Prostate gland (tissue), 2 donors: ENCODE measurements around the gene SAFB. TPM values are rescaled to one million over a fixed set of nuclear protein-coding genes. Genes with fewer than 3 reads are reported as not detected.

Source experiments
- DNase-seq: peaks from one replicate; pipeline ENCODE4 v3.0.0-alpha.2; 2019; ENCODE audit warnings: low spot score
- H3K27ac ChIP-seq, 2 donors: fragments of 200-600 bp; sonication (generic); 2 replicates each; pipeline ENCODE4 v1.5.1; 2017 to 2019
- H3K27me3 ChIP-seq: fragments of 200-600 bp; sonication (generic); replicated peaks from 2 replicates; pipeline ENCODE4 v1.5.1; 2019; ENCODE audit not compliant: insufficient read depth
- H3K36me3 ChIP-seq, 2 donors: fragments of 200-600 bp; sonication (generic); 1 replicate in 1 of 2; 2 replicates in 1 of 2; pipeline versions ENCODE4 v1.5.1 to v1.8.1; 2017 to 2019
- H3K4me1 ChIP-seq: fragments of 200-600 bp; sonication (generic); replicated peaks from 2 replicates; pipeline ENCODE4 v1.5.1; 2019
- H3K4me3 ChIP-seq, 2 donors: fragments of 200-600 bp; sonication (generic); 2 replicates each; pipeline ENCODE4 v1.5.1; 2017 to 2019
- H3K9me3 ChIP-seq: fragments of 200-600 bp; sonication (generic); 2 replicates; pipeline ENCODE4 v1.5.1; 2017
- POLR2A ChIP-seq: fragments of 450-650 bp; IDR thresholded peaks from one replicate; pipeline ENCODE4 v1.6.1; 2016; ENCODE audit warnings: antibody characterized with exemption, mild to moderate bottlenecking
- POLR2AphosphoS5 ChIP-seq: sonication (generic); formaldehyde crosslinking; IDR thresholded peaks from one replicate; pipeline ENCODE4 v1.6.1; 2017; ENCODE audit warnings: antibody characterized with exemption
- WGBS: methylation state at CpG from one replicate; pipeline ENCODE4 v1.1.5; 2018; 5-methylcytosine and 5-hydroxymethylcytosine counted together
- intact Hi-C: fragments of 100-400 bp; cut with DNase I; formaldehyde crosslinking; loops from one replicate; pipeline ENCODE4 v1.14.2; 2022
- total RNA-seq, 2 donors: library from RNA; depleted of rRNA; stranded (reverse); fragments of >200 nt; gene quantifications; one replicate each; pipeline ENCODE4 v1.1.0, GENCODE V29; 2016
- TF ChIP-seq, protein P1 (sequence below), 4 experiments: fragments of 200-600 bp in 2 of 4; fragments of 450-650 bp in 2 of 4; sonication (generic) in 2 of 4; IDR thresholded peaks; 1 replicate in 3 of 4; 2 replicates in 1 of 4; pipeline ENCODE4 v1.5.1; 2016 to 2019; ENCODE audit warnings: antibody characterized with exemption in 4 of 4, mild to moderate bottlenecking in 2 of 4, moderate library complexity in 2 of 4

The SAFB gene
- total RNA-seq, 2 donors from 2014 or later: 63.6 to 182 TPM

DNA sequence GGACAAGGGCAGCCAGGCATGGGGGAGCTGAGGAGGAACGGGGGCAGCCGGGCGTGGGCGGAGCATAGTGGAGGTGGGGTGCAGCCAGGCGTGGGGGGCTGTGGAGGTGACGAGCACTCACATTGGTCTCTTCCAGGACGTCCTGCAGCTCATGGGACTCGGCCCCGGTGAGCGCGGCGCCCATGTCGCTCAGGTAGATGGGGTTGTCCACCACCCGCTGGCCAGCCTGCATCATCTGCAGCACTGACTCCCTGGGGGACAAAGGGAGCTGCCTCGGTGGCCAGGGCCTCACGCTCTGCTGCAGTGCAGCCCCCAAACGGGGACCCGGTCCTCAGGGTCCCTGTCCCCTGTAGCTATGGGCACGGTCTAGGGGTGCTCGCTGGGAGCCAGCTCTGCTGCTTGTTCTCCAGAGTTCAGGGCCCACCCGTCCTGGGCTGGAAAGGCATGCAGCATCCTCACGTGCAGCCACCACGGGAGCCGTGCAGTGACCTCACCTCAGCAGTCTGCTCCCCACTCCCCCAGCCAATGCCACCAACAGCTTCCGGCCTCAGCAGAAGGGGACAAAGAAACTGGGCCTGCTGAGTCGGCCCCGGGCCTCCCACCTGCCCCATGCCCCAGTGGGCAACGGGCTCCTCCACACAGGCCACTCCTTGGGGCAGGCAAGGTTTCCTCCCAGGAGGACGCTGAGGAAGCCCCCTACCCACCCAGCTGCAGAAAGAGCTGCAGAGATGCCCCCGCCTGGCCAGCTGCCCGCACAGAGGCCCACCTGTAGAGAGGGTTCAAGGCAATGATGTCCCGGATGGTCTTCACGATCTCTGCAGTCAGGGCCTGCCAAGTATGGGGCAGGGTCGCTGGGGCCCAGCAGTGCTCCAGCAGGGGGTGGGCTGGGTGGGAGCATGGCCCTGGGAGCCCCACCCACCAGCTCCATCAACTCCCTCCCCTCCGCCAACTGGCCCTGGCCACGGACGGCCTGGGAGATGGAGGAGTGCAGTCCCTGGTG, 85.0 kb downstream of the SAFB start:
- TF ChIP-seq POLR2A (no peak), POLR2AphosphoS5 (no peak)
- TF ChIP-seq, protein P1, sequence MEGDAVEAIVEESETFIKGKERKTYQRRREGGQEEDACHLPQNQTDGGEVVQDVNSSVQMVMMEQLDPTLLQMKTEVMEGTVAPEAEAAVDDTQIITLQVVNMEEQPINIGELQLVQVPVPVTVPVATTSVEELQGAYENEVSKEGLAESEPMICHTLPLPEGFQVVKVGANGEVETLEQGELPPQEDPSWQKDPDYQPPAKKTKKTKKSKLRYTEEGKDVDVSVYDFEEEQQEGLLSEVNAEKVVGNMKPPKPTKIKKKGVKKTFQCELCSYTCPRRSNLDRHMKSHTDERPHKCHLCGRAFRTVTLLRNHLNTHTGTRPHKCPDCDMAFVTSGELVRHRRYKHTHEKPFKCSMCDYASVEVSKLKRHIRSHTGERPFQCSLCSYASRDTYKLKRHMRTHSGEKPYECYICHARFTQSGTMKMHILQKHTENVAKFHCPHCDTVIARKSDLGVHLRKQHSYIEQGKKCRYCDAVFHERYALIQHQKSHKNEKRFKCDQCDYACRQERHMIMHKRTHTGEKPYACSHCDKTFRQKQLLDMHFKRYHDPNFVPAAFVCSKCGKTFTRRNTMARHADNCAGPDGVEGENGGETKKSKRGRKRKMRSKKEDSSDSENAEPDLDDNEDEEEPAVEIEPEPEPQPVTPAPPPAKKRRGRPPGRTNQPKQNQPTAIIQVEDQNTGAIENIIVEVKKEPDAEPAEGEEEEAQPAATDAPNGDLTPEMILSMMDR (IDR thresholded peaks at IDR 0.05): no peak
- intact Hi-C loops: no loop called here
- DNase-seq: no peak
- H3K27ac ChIP-seq: no peak overlapping the region
- H3K4me1 ChIP-seq: no peaks in the 10 kb centered on the region
- H3K9me3 ChIP-seq: no peaks in the 10 kb centered on the region
- 91% methylated on average over 36 of the region's 37 CpGs for WGBS
- H3K27me3 ChIP-seq: no peaks in the 10 kb centered on the region
- H3K4me3 ChIP-seq: no peak overlapping the region
- H3K36me3 ChIP-seq: peaks cover 16 to 18% of the 10 kb centered on the region in 2 donors

DNA sequence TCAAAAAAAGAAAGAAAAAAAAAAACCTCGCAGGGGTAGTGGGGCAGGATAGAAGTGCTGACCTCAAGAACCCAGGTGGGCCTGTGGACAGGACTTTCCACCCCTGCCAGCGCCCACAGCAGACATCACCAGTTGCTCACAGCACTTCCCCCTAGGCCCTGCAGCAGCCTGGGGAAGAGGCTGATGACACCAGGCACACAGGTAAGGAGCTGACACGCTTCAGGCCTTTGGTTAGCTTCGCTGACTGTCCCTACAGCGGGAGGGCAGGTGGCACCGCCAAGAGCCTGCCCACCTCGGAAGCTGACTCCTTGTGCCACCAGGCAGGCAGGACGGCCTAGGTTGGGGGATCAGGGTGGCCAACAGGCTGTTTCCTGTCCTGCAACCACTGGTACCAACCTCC, 88.1 kb downstream of the SAFB start:
- H3K27me3 ChIP-seq: no peaks in the 10 kb centered on the region
- H3K4me1 ChIP-seq: no peaks in the 10 kb centered on the region
- no peaks in the 10 kb centered on the region for H3K9me3 ChIP-seq
- H3K27ac ChIP-seq: no peak overlapping the region
- no peak for DNase-seq
- WGBS: 93% methylated on average over 6 of the region's 8 CpGs
- intact Hi-C loops: no loop called here
- peaks cover 14 to 17% of the 10 kb centered on the region in 2 donors for H3K36me3 ChIP-seq
- H3K4me3 ChIP-seq: no peak overlapping the region
- TF ChIP-seq POLR2AphosphoS5 (no peak), POLR2A (no peak)
- TF ChIP-seq, protein P1 (IDR thresholded peaks at IDR 0.05): no peak

DNA sequence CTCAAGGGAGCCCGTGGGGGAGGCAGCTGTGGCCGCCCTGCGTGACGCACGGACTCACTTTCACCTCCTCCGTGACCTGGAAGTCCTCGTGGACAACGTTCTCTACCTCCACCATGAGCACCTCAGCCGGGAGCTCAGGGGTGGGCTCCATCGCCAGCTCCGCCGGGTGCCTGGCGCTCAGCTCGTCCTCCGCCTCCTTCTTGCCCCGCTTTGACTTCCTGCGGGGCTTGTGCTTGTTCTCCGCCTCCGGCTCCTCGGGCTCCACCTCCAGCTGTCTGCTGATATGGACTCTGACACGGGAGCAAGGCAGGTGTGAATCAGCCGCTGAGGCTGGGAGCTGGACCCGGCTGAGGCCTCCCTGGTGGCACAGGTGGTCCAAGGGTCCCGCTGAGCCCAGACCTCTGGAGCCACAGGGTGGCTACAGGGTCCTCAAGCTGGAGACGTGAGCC, 88.9 kb downstream of the SAFB start:
- H3K36me3 ChIP-seq: peaks cover 10 to 14% of the 10 kb centered on the region in 2 donors
- no peak for DNase-seq
- intact Hi-C loops: no loop called here
- no peak overlapping the region for H3K27ac ChIP-seq
- no peak overlapping the region for H3K4me3 ChIP-seq
- no peaks in the 10 kb centered on the region for H3K9me3 ChIP-seq
- TF ChIP-seq, protein P1 (IDR thresholded peaks at IDR 0.05): no peak
- TF ChIP-seq POLR2AphosphoS5 (no peak), POLR2A (no peak)
- 85% methylated on average over 25 of the region's 25 CpGs for WGBS
- no peaks in the 10 kb centered on the region for H3K4me1 ChIP-seq
- H3K27me3 ChIP-seq: no peaks in the 10 kb centered on the region

DNA sequence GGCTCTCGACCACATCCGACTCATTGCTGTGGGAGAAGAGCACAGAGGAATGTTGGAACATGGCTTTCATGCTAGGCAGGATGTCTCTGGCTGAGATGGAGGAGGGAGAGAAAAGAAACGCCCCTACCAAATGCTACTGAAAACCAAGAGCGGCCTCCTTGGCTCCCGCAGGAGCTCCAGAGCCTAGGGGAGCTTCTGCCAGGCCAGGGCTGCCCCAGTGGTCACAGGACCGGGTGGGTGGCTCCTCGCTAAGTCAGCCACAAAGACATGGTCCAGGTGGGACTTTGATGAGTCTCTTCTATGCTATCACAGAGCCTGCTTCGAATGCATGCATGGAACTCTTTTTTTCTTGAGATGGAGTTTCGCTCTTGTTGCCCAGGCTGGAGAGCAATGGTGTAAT, 90.3 kb downstream of the SAFB start:
- Histone ChIP-seq H3K4me3 (no peak overlapping the region), H3K27ac (no peak overlapping the region), H3K9me3 (no peaks in the 10 kb centered on the region), H3K4me1 (no peaks in the 10 kb centered on the region), H3K36me3 (peaks cover 10 to 14% of the 10 kb centered on the region in 2 donors), H3K27me3 (no peaks in the 10 kb centered on the region)
- TF ChIP-seq, protein P1 (IDR thresholded peaks at IDR 0.05): no peak
- TF ChIP-seq POLR2AphosphoS5 (no peak), POLR2A (no peak)
- intact Hi-C loops: no loop called here
- 95% methylated on average over 9 of the region's 9 CpGs for WGBS
- DNase-seq: no peak
